H4 (cell line): Measurements from ENCODE around the gene HSPB7. TPM values are rescaled to one million over a fixed set of nuclear protein-coding genes. Genes with fewer than 3 reads are reported as not detected.

Source experiments
- DNase-seq: peaks from one replicate; pipeline ENCODE4 v3.0.0-alpha.2; 2015; ENCODE audit warnings: low spot score
- total RNA-seq: library from RNA; depleted of rRNA; stranded (reverse); fragments of >200 nt; shearing (Covaris generic); gene quantifications from 2 replicates; pipeline ENCODE4 v1.2.3, GENCODE V29; 2014; rRNA removed

The HSPB7 gene
- total RNA-seq, 1 experiment from 2014 or later: not detected

GRCh38 chr1:15975805-15976680 is 41.8 kb downstream of the HSPB7 start, which contains the start of gene ZBTB17:
TSS of gene ZBTB17 (minus strand) at chr1:15976101. CDS start at chr1:15948495, 27,606 bp downstream.
- DNase-seq: peak; percentile 90

- DNase-seq: peak; percentile 20
Measured at GRCh38 chr1:15975358-15975804, 42.5 kb downstream of the HSPB7 start.

DNA sequence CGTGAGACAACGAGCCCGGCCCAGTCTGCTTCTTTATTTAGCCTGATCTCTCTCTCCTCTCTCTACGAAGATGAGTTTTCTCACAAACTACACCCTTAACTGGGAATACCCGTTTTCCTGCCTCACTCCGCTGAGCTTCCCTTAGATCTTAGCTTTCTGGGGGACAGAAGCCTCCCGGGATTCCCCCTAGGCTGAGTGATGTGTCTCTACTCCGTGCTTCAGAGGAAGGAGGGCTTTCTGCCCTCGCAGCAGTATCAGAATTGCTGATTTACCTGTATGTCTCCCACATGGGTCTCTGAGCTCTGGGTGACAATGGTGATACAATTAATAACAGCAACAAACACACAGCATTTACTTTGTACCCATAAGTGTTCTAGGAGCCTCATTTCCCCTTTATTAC is 43.0 kb downstream of the HSPB7 start:
- no peak for DNase-seq

GRCh38 chr1:15973772-15974171 is 44.1 kb downstream of the HSPB7 start:
- no peak for DNase-seq

GRCh38 chr1:15972409-15972808 is 45.4 kb downstream of the HSPB7 start:
- no peak for DNase-seq

- no peak for DNase-seq
Measured at GRCh38 chr1:15970911-15971310, 46.9 kb downstream of the HSPB7 start.

- DNase-seq: no peak
Measured at GRCh38 chr1:15969321-15969880, 48.4 kb downstream of the HSPB7 start.

DNA sequence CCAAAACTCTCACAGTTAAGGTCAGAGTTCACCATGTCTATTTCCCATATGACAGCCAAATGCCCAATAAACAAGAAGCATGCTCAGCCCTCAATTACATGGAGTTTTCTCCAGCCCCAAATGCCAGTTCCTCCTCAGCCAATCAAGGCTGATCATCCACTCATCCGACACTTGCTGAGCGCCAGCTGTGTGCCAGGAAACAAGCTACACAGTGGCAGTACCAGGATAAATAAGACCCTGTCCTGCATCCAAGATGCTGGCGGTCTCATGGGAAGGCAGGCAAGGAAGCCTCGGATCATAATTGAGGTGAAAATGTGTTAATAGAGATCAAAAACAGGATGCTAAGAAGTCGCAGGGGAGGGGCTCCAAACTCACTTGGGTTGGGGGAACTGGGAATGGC is 49.7 kb downstream of the HSPB7 start:
- no peak for DNase-seq

- DNase-seq: no peak
Measured at GRCh38 chr1:15966956-15967344, 50.9 kb downstream of the HSPB7 start.

- DNase-seq: no peak
Measured at GRCh38 chr1:15966081-15966955, 51.5 kb downstream of the HSPB7 start.

GRCh38 chr1:15965228-15965767 is 52.5 kb downstream of the HSPB7 start:
- no peak for DNase-seq

Other genes starting within 250 kb of the HSPB7 start
- gene UQCRHL, start 210.4 kb downstream of the HSPB7 start, total RNA-seq: 4.9 and 6.0 TPM in 2 replicates
- 8.0 and 8.3 TPM in 2 replicates for gene SPEN, start 170.3 kb downstream of the HSPB7 start, total RNA-seq
- gene ZBTB17, start 41.9 kb downstream of the HSPB7 start, total RNA-seq: 17.5 and 30.5 TPM in 2 replicates
- gene SRARP, start 13.8 kb downstream of the HSPB7 start, total RNA-seq: not detected in 2 replicates
- not detected in 2 replicates for gene CLCNKA, start 4.0 kb upstream of the HSPB7 start, total RNA-seq
- gene CLCNKB, start 25.7 kb upstream of the HSPB7 start, total RNA-seq: not detected in 2 replicates
- gene FAM131C, start 55.6 kb upstream of the HSPB7 start, total RNA-seq: 0.08 and 0.62 TPM in 2 replicates
- 10.1 and 14.2 TPM in 2 replicates for gene EPHA2, start 138.0 kb upstream of the HSPB7 start, total RNA-seq
- gene ARHGEF19, start 194.6 kb upstream of the HSPB7 start, total RNA-seq: 3.7 and 10.6 TPM in 2 replicates
- 4.7 and 8.5 TPM in 2 replicates for gene CPLANE2, start 219.1 kb upstream of the HSPB7 start, total RNA-seq